ENCODE results near the gene SDK1. TPM values are rescaled to one million over a fixed set of nuclear protein-coding genes. Genes with fewer than 3 reads are reported as not detected.

Gene SDK1
- total RNA-seq, 2 experiments from 2014 or later = 0.03 to 0.05 TPM

DNA sequence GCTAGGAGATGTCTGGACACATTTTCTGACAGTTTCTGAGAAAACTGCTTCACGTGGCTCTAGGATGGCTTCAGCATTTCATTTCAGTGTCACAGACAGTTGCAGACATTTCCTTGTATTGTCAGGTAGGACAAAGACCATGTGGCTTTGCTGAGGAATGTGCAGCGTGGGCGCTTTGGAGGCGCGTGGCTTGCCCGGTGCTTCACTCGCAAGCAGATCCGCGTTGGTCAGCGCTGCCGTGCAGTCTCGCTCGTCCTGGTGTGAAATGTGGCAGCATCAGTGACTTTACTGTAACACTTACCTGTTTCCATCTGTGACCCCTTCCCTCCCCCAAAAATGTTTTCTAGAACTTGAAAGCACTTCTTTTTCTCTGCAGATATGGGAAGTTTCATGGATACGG is 340.5 kb downstream of the SDK1 start:
- Mint-ChIP-seq H3K4me3 (no peak overlapping the region), H3K27me3 (ENCODE audit: low read depth) (peaks cover 2% of the 10 kb centered on the region), H3K36me3 (ENCODE audit: low read depth) (no peaks in the 10 kb centered on the region), H3K9me3 (ENCODE audit: insufficient read depth) (no peaks in the 10 kb centered on the region), H3K27ac (no peak overlapping the region), H3K4me1 (ENCODE audit: low read depth) (no peaks in the 10 kb centered on the region)
- POLR2A ChIA-PET = no interaction called here
- DNase-seq = no peak
- CTCF ChIA-PET = interaction anchor here (1.2 kb wide), 1 partner anchor 13 kb away, joined by 3 read pairs; no protein-coding TSS in a partner anchor
- no peak for ATAC-seq

GRCh38 chr7:3643091-3643490 is 342.0 kb downstream of the SDK1 start:
- ATAC-seq (no peak), DNase-seq (no peak)
- Mint-ChIP-seq H3K27ac (no peak overlapping the region), H3K27me3 (ENCODE audit: low read depth) (peaks cover 2% of the 10 kb centered on the region), H3K4me1 (ENCODE audit: low read depth) (no peaks in the 10 kb centered on the region), H3K36me3 (ENCODE audit: low read depth) (no peaks in the 10 kb centered on the region), H3K4me3 (no peak overlapping the region), H3K9me3 (ENCODE audit: insufficient read depth) (no peaks in the 10 kb centered on the region)
- ChIA-PET POLR2A (no interaction called here), CTCF (no interaction called here)

GRCh38 chr7:3648276-3648675 is 347.2 kb downstream of the SDK1 start:
- Mint-ChIP-seq H3K4me1 (ENCODE audit: low read depth) (no peaks in the 10 kb centered on the region), H3K36me3 (ENCODE audit: low read depth) (no peaks in the 10 kb centered on the region), H3K9me3 (ENCODE audit: insufficient read depth) (no peaks in the 10 kb centered on the region), H3K27ac (no peak overlapping the region), H3K4me3 (no peak overlapping the region), H3K27me3 (ENCODE audit: low read depth) (no peaks in the 10 kb centered on the region)
- ChIA-PET POLR2A (no interaction called here), CTCF (no interaction called here)
- DNase-seq = no peak
- no peak for ATAC-seq

DNA sequence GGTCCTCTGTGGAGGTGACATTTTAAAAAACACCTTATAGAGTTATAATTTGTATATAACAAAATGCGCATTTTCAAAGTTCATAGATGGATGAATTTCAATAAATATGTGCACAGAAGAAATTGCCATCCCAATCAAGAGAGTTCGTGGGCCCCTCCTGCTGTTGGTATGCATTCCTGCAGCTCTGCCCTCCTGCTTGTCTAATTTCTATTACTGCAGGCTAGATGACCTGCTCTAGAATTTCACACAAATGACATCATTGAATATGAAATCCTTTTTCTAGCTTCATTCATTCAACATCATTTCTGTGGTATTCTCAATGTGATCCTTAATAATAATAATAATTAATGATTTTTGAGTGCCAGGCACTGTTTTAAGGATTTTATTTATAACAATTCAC is 348.2 kb downstream of the SDK1 start:
- no peak overlapping the region for H3K27ac Mint-ChIP-seq
- no peak for ATAC-seq
- H3K4me3 Mint-ChIP-seq = no peak overlapping the region
- H3K36me3 Mint-ChIP-seq (ENCODE audit: low read depth) = no peaks in the 10 kb centered on the region
- no peaks in the 10 kb centered on the region for H3K27me3 Mint-ChIP-seq (ENCODE audit: low read depth)
- H3K9me3 Mint-ChIP-seq (ENCODE audit: insufficient read depth) = no peaks in the 10 kb centered on the region
- H3K4me1 Mint-ChIP-seq (ENCODE audit: low read depth) = no peaks in the 10 kb centered on the region
- CTCF ChIA-PET = no interaction called here
- no peak for DNase-seq
- POLR2A ChIA-PET = no interaction called here

- H3K27ac Mint-ChIP-seq = no peak overlapping the region
- no peaks in the 10 kb centered on the region for H3K9me3 Mint-ChIP-seq (ENCODE audit: insufficient read depth)
- DNase-seq (no peak), ATAC-seq (no peak)
- H3K27me3 Mint-ChIP-seq (ENCODE audit: low read depth) = no peaks in the 10 kb centered on the region
- no peaks in the 10 kb centered on the region for H3K4me1 Mint-ChIP-seq (ENCODE audit: low read depth)
- no peak overlapping the region for H3K4me3 Mint-ChIP-seq
- POLR2A ChIA-PET = no interaction called here
- CTCF ChIA-PET = no interaction called here
- no peaks in the 10 kb centered on the region for H3K36me3 Mint-ChIP-seq (ENCODE audit: low read depth)
Observed at GRCh38 chr7:3649678-3650440, 348.8 kb downstream of the SDK1 start.

DNA sequence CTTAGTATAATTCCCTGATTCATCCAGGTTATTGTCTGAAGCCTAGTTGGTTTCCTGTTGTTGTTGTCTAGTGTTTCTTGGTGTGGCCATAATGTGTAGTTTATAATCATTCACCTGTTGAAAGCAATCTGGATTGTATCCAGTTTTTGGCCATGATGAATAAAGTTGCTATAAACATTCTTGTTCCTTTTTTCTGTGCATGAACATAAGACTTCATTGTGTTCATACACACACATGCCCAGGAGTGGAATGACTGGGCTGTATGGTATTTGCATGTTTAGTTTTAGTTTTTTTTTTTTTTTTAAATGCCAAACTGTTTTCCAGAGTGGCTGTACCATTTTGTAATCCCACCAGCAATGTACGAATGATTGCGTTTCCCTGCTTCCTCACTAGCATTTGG is 349.8 kb downstream of the SDK1 start:
- H3K9me3 Mint-ChIP-seq (ENCODE audit: insufficient read depth) = no peaks in the 10 kb centered on the region
- POLR2A ChIA-PET = no interaction called here

DNA sequence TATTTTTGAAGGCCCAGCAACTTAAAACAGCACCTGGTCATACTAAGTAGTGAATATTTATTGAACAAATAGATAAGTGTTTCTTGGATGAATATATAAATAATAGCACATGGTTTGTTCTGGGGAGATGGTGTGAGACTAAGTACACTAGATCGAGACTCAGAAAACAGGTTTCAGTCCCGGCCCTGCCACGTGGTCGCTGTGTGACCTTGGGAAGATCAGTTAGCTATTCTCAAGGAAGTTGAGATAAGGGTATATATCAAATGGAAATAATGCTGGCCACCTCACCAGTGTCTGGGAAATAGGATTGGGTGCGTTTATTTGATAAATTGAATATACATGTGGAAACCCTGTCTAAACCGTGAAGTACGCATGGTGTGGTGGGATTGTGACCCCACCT is 354.6 kb downstream of the SDK1 start:
- POLR2A ChIA-PET = no interaction called here
- Mint-ChIP-seq H3K9me3 (ENCODE audit: insufficient read depth) (no peaks in the 10 kb centered on the region), H3K36me3 (ENCODE audit: low read depth) (no peaks in the 10 kb centered on the region), H3K4me1 (ENCODE audit: low read depth) (no peaks in the 10 kb centered on the region), H3K27ac (no peak overlapping the region), H3K4me3 (no peak overlapping the region), H3K27me3 (ENCODE audit: low read depth) (no peaks in the 10 kb centered on the region)
- no peak for DNase-seq
- CTCF ChIA-PET = interaction anchor here (1.2 kb wide), 1 partner anchor 17 kb away, joined by 3 read pairs; no protein-coding TSS in a partner anchor
- ATAC-seq = no peak

More for the DNA sequence above, 349.8 kb downstream of the SDK1 start:
- ATAC-seq = no peak
- H3K4me3 Mint-ChIP-seq = no peak overlapping the region
- CTCF ChIA-PET = no interaction called here
- H3K36me3 Mint-ChIP-seq (ENCODE audit: low read depth) = no peaks in the 10 kb centered on the region
- H3K27ac Mint-ChIP-seq = no peak overlapping the region
- no peak for DNase-seq
- H3K4me1 Mint-ChIP-seq (ENCODE audit: low read depth) = no peaks in the 10 kb centered on the region
- H3K27me3 Mint-ChIP-seq (ENCODE audit: low read depth) = no peaks in the 10 kb centered on the region

- ATAC-seq (no peak), DNase-seq (no peak)
- Mint-ChIP-seq H3K4me3 (no peak overlapping the region), H3K27ac (no peak overlapping the region), H3K4me1 (ENCODE audit: low read depth) (no peaks in the 10 kb centered on the region), H3K27me3 (ENCODE audit: low read depth) (peaks cover 2% of the 10 kb centered on the region), H3K9me3 (ENCODE audit: insufficient read depth) (no peaks in the 10 kb centered on the region), H3K36me3 (ENCODE audit: low read depth) (no peaks in the 10 kb centered on the region)
- POLR2A ChIA-PET = no interaction called here
- CTCF ChIA-PET = no interaction called here
Observed at GRCh38 chr7:3657206-3657605, 356.2 kb downstream of the SDK1 start.

DNA sequence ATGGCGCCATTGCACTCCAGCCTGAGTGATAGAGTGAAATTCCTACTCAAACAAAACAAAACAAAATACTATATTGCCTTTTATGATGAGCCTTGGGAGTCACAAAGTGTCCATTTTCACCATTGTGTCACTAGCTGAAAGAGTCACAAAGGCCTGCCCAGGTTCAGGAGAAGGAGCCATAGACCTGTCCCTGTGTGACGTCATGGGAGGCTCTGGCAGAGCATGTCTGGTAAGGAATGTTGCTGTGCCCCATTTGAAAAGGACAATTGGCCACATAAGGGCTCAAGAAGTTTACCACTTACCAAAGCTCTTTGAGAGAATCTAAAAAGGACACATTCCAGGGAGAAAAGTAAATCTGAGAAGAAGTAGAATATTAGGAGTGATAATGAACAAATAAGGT is 367.7 kb downstream of the SDK1 start:
- ChIA-PET CTCF (no interaction called here), POLR2A (no interaction called here)
- H3K27me3 Mint-ChIP-seq (ENCODE audit: low read depth) = no peaks in the 10 kb centered on the region
- ATAC-seq (no peak), DNase-seq (no peak)
- H3K27ac Mint-ChIP-seq = no peak overlapping the region
- H3K36me3 Mint-ChIP-seq (ENCODE audit: low read depth) = no peaks in the 10 kb centered on the region
- H3K4me1 Mint-ChIP-seq (ENCODE audit: low read depth) = no peaks in the 10 kb centered on the region
- H3K4me3 Mint-ChIP-seq = no peak overlapping the region
- H3K9me3 Mint-ChIP-seq (ENCODE audit: insufficient read depth) = no peaks in the 10 kb centered on the region

DNA sequence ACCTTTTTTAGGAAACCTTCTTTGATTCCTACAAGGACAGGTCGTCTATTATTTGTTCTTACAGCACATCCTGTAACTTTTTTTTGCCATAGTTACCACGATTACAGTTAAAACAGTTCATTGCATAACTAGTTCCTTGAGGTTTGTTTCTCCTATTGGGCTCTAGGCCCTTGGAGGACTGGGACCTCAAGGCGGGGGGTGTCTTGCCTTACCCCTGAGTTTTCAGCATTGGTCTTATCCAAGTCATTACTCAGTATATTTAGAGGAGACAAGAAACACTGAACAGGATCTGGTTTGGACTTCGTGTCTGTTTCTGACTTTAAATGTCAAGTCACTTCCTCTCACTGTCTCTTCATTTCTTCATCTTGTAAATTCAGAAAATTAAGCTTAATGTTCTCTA is 369.8 kb downstream of the SDK1 start:
- CTCF ChIA-PET = interaction anchor here (0.9 to 1.2 kb wide), 2 partner anchors 777 to 807 kb away, joined by 3 read pairs; no protein-coding TSS in a partner anchor
- DNase-seq = no peak

GRCh38 chr7:3673524-3673923 is 372.5 kb downstream of the SDK1 start:
- CTCF ChIA-PET = interaction anchor here (0.9 to 1.8 kb wide), 8 partner anchors 10 to 371 kb away, joined by 3 to 13 read pairs (median 3); partner anchors contain the start of gene SDK1
- H3K36me3 Mint-ChIP-seq (ENCODE audit: low read depth) = no peaks in the 10 kb centered on the region
- ATAC-seq (no peak), DNase-seq (peak; percentile 45)
- no peaks in the 10 kb centered on the region for H3K9me3 Mint-ChIP-seq (ENCODE audit: insufficient read depth)
- no peaks in the 10 kb centered on the region for H3K27me3 Mint-ChIP-seq (ENCODE audit: low read depth)
- no peak overlapping the region for H3K4me3 Mint-ChIP-seq
- H3K27ac Mint-ChIP-seq = no peak overlapping the region
- POLR2A ChIA-PET = no interaction called here
- no peaks in the 10 kb centered on the region for H3K4me1 Mint-ChIP-seq (ENCODE audit: low read depth)

More for the DNA sequence above, 369.8 kb downstream of the SDK1 start:
- no peaks in the 10 kb centered on the region for H3K36me3 Mint-ChIP-seq (ENCODE audit: low read depth)
- no peaks in the 10 kb centered on the region for H3K9me3 Mint-ChIP-seq (ENCODE audit: insufficient read depth)
- ATAC-seq = no peak
- H3K4me1 Mint-ChIP-seq (ENCODE audit: low read depth) = no peaks in the 10 kb centered on the region
- H3K27me3 Mint-ChIP-seq (ENCODE audit: low read depth) = no peaks in the 10 kb centered on the region
- no peak overlapping the region for H3K4me3 Mint-ChIP-seq
- no peak overlapping the region for H3K27ac Mint-ChIP-seq
- POLR2A ChIA-PET = no interaction called here

DNA sequence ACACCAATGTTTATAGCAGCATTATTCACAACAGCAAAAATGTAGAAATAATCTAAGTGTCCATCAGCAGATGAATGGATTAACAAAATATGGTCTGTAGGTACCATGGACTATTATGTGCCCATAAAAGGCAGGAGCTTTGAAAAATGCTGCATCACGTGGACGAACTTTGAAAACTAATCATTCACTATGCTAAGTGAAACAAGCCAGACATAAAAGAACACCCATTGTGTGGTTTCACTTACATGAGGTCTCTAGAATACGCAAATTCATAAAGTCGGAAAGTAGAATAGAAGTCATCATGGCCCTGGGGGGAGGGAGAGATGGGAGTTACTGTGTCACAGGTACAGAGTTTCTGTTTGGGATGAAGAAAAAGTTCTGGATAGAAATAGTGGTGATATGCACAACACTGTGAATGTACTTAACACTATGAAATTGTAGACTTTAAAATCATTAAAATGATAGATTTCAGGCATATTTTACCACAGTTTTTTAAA is 377.3 kb downstream of the SDK1 start:
- Mint-ChIP-seq H3K9me3 (ENCODE audit: insufficient read depth) (no peaks in the 10 kb centered on the region), H3K36me3 (ENCODE audit: low read depth) (no peaks in the 10 kb centered on the region), H3K4me3 (no peak overlapping the region), H3K4me1 (ENCODE audit: low read depth) (no peaks in the 10 kb centered on the region), H3K27me3 (ENCODE audit: low read depth) (no peaks in the 10 kb centered on the region), H3K27ac (no peak overlapping the region)
- DNase-seq (no peak), ATAC-seq (no peak)
- POLR2A ChIA-PET = no interaction called here
- CTCF ChIA-PET = no interaction called here

Measured in activated CD8-positive, alpha-beta T cell treated with anti-CD3 and anti-CD28 coated beads, Interleukin-2, amount 10 ng/mL, durations not matched to agents 7 days and 5 days (primary cell).